Skin of body (tissue), 1 donor: ENCODE results near the gene UNC5CL. TPM values are rescaled to one million over a fixed set of nuclear protein-coding genes. Genes with fewer than 3 reads are reported as not detected.

Experiments used
- total RNA-seq: library from RNA; depleted of rRNA; stranded (reverse); fragments of >200 nt; gene quantifications from one replicate; pipeline ENCODE4 v1.2.3, GENCODE V29; 2014

Gene UNC5CL
- total RNA-seq, 1 donor from 2014 or later: 0.30 TPM

Other genes starting within 250 kb of the UNC5CL start
- gene TSPO2, start 3.2 kb upstream of the UNC5CL start, total RNA-seq: 0.79 TPM
- 60.6 TPM for gene APOBEC2, start 14.0 kb upstream of the UNC5CL start, total RNA-seq
- gene OARD1, start 33.1 kb upstream of the UNC5CL start, total RNA-seq: 12.1 TPM
- gene NFYA, start 33.8 kb upstream of the UNC5CL start, total RNA-seq: 27.0 TPM
- 0.49 TPM for gene TREML1, start 115.1 kb upstream of the UNC5CL start, total RNA-seq
- gene TREM2, start 123.9 kb upstream of the UNC5CL start, total RNA-seq: 0.59 TPM
- gene TREML2, start 161.9 kb upstream of the UNC5CL start, total RNA-seq: 0.39 TPM
- not detected for gene TREML4, start 189.1 kb upstream of the UNC5CL start, total RNA-seq
- gene TREM1, start 247.5 kb upstream of the UNC5CL start, total RNA-seq: 1.6 TPM